ENCODE measurements around the gene SLC12A4.

SLC12A4 gene

GRCh38 chr16:67968400-67969253 lies at the start of gene SLC12A4:
TSS of gene SLC12A4 (minus strand) at chr16:67968637. CDS start at chr16:67968553, 84 bp downstream.
- TF ChIP-seq, protein P1, sequence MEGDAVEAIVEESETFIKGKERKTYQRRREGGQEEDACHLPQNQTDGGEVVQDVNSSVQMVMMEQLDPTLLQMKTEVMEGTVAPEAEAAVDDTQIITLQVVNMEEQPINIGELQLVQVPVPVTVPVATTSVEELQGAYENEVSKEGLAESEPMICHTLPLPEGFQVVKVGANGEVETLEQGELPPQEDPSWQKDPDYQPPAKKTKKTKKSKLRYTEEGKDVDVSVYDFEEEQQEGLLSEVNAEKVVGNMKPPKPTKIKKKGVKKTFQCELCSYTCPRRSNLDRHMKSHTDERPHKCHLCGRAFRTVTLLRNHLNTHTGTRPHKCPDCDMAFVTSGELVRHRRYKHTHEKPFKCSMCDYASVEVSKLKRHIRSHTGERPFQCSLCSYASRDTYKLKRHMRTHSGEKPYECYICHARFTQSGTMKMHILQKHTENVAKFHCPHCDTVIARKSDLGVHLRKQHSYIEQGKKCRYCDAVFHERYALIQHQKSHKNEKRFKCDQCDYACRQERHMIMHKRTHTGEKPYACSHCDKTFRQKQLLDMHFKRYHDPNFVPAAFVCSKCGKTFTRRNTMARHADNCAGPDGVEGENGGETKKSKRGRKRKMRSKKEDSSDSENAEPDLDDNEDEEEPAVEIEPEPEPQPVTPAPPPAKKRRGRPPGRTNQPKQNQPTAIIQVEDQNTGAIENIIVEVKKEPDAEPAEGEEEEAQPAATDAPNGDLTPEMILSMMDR (IDR thresholded peaks at IDR 0.05): no peak

GRCh38 chr16:68015681-68016080 lies 47.2 kb upstream of the SLC12A4 start, which contains the start of gene DPEP2NB:
TSS of gene DPEP2NB (minus strand) at chr16:68015911. CDS start at chr16:68015770, 141 bp downstream.
- TF ChIP-seq, protein P1 (IDR thresholded peaks at IDR 0.05): no peak

DNA sequence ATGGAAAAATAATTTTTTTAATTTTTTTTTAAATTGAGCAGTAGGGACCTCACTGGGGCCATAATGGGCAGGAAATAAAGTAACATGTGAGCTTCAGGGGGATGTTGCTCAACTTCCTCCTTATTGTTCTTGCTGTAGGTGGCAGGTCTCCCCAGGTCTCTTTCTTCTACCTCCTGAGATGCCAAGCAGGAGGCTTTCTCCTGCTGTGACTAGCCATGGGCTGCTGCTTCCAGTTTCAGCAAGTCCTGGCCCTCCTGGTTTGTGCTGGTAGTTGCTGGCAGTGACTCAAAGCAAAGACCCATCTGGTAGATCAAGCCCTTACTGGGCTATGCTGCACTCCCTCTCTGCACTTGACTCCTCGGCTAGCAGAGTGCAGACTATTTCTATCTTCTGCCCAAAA lies 45.0 kb upstream of the SLC12A4 start:
- TF ChIP-seq, protein P1 (IDR thresholded peaks at IDR 0.05): no peak

DNA sequence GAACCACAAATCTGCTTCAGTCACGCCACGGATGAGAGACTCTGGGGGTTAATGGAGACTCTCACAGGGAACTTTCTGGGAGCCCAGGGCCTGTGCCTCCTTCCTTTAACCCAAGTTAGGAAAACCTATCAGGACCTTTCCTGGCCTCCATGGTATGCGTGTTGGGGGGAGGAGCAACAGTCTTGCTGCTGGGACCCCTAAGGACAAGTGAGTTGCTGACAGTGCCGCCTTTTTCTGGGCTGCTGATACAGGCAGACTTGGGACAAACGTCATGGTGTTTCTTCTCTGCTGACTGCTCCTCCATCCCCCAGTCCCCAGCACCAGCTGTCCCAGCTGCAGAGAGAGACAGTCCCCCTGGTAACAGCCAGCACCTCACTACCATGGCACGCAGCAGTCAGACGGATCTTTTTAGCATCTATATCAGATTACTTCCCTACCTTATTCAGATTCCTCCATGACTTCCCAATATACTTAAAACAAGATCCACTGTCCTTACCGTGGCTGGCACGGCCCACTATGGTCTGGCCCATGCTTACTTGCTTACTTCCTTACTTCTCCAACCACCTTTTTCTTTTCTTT lies 40.8 kb upstream of the SLC12A4 start:
- TF ChIP-seq, protein P1 (IDR thresholded peaks at IDR 0.05): no peak

DNA sequence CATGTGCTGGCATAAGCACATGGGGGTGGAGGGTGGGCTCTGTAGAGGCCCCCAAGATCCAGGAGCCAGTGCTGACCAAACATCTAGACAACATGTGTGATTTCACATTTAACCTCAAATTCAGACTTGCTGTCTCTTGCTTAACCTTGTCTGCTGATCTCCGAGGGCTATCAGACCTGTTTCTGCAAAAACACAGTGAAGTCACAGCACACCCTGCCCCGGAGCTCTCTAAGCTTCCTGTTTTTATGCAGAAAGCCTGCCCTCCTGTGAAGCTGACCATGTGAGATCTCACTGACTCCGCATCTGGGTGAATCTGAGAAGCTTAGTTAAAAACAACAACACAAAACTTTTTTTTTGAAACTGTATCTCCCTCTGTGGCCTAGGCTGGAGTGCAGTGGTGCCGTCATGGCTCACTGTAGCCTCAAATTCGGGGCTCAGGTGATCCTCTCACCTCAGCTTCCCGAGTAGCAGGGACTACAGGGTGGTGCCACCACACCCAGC lies 37.4 kb upstream of the SLC12A4 start:
- TF ChIP-seq, protein P1 (IDR thresholded peaks at IDR 0.05): no peak

GRCh38 chr16:68005211-68005610 lies 36.8 kb upstream of the SLC12A4 start:
- TF ChIP-seq, protein P1 (IDR thresholded peaks at IDR 0.05): no peak

DNA sequence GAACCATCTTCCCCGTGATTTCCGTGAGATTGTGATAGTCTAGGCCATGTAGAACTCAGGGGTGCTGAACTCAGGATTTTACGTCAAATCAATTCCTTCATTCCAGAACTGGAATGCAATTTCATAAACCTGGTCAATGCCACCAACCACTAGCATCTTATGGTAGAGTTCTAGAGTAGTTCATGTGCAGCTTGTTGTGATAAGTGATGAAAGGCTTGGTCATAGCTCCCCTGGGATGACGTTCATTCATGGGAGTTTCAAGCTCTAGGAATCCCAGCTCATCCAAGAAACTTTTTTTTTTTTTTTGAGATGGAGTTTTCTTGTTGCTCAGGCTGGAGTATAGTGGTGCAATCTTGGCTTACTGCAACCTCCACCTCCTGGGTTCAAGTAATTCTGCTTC lies 34.6 kb upstream of the SLC12A4 start:
- TF ChIP-seq, protein P1 (IDR thresholded peaks at IDR 0.05): no peak
